ENCODE results near the gene VSIG1. TPM values are rescaled to one million over a fixed set of nuclear protein-coding genes. Genes with fewer than 3 reads are reported as not detected.

Gene VSIG1
- total RNA-seq = 100 to 1,000 TPM; 193 to 333 TPM
- 154 TPM for polyA plus RNA-seq (ENCODE audit: insufficient read depth, low read depth, low replicate concordance)
- long read RNA-seq, donor 1, partial matches to known transcripts = 0 of 1 reads
- long read RNA-seq, donor 1, other reads (novel, unspliced or antisense) = 0 of 1 reads
- long read RNA-seq, donor 2, partial matches to known transcripts = 0 of 2 reads
- long read RNA-seq, donor 2, other reads (novel, unspliced or antisense) = 0 of 2 reads

DNA sequence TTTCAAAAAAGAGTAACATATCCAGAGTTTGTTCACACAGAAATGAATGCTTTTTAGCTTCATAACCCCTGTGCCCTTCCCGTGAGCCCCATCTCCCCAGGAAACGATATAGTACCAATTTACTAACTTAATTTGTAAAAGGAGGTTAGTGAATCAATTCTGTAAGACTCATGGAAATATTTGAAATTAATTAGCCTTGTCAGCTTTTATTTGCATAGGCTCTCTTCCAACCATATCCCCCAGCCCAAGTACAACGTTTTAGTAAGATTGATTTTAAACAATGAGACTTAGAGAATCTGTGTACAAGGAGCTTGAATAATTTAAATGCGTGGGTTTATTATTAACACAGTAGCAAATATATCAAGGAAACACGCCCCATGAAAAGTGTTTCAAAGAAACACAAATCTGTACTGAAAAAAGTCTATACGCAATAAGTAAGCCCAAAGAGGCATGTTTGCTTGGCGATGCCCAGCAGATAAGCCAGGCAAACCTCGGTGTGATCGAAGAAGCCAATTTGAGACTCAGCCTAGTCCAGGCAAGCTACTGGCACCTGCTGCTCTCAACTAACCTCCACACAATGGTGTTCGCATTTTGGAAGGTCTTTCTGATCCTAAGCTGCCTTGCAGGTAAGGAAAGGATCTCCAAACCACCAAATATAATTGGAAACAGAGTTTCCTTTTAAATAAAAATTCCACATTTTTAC lies at the start of gene VSIG1:
Gene VSIG1 (plus strand): TSS at position 512 of the 703 bp plus-strand sequence. CDS start 66 bp downstream, at position 578.
- no peaks in the 10 kb centered on the region for H3K36me3 ChIP-seq (ENCODE audit: low read depth, missing control alignments)
- intact Hi-C loops (cut with DNase I; ENCODE audit: low total_unique reads) = no loop called here
- peak within 1 kb of the TSS in 1 of 2 donors; percentile 41 for H3K4me3 ChIP-seq

GRCh38 chrX:107996124-107996523 lies 48.7 kb upstream of the VSIG1 start:
- Histone ChIP-seq H3K27me3 (no peaks in the 10 kb centered on the region), H3K36me3 (ENCODE audit: low read depth, missing control alignments) (no peaks in the 10 kb centered on the region), H3K27ac (no peak overlapping the region), H3K9me3 (no peaks in the 10 kb centered on the region), H3K4me3 (no peak overlapping the region), H3K4me1 (no peaks in the 10 kb centered on the region)
- TF ChIP-seq, protein P1, sequence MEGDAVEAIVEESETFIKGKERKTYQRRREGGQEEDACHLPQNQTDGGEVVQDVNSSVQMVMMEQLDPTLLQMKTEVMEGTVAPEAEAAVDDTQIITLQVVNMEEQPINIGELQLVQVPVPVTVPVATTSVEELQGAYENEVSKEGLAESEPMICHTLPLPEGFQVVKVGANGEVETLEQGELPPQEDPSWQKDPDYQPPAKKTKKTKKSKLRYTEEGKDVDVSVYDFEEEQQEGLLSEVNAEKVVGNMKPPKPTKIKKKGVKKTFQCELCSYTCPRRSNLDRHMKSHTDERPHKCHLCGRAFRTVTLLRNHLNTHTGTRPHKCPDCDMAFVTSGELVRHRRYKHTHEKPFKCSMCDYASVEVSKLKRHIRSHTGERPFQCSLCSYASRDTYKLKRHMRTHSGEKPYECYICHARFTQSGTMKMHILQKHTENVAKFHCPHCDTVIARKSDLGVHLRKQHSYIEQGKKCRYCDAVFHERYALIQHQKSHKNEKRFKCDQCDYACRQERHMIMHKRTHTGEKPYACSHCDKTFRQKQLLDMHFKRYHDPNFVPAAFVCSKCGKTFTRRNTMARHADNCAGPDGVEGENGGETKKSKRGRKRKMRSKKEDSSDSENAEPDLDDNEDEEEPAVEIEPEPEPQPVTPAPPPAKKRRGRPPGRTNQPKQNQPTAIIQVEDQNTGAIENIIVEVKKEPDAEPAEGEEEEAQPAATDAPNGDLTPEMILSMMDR (IDR thresholded peaks at IDR 0.05) = no peak
- TF ChIP-seq POLR2A (IDR thresholded peaks at IDR 0.05) = no peak
- DNase-seq = no peak
- 88 to 90% methylated on average over 4 to 6 of the region's 6 CpGs for WGBS, 2 donors
- intact Hi-C loops (cut with DNase I; ENCODE audit: low total_unique reads) = no loop called here

More for the DNA sequence above, at the start of gene VSIG1:
- WGBS, 2 donors = 59 to 69% methylated on average over 10 of the region's 10 CpGs
- DNase-seq = peak; percentile 46
- no peaks in the 10 kb centered on the region for H3K27me3 ChIP-seq
- peak within 1 kb of the TSS in 1 of 2 donors; percentile 45 for H3K27ac ChIP-seq
- TF ChIP-seq, protein P1 (IDR thresholded peaks at IDR 0.05) = no peak
- TF ChIP-seq POLR2A (IDR thresholded peaks at IDR 0.05) = no peak
- H3K4me1 ChIP-seq = no peaks in the 10 kb centered on the region
- H3K9me3 ChIP-seq = no peaks in the 10 kb centered on the region

GRCh38 chrX:108000751-108001150 lies 44.1 kb upstream of the VSIG1 start:
- Histone ChIP-seq H3K4me3 (no peak overlapping the region), H3K9me3 (no peaks in the 10 kb centered on the region), H3K4me1 (no peaks in the 10 kb centered on the region), H3K27me3 (no peaks in the 10 kb centered on the region), H3K27ac (no peak overlapping the region), H3K36me3 (ENCODE audit: low read depth, missing control alignments) (no peaks in the 10 kb centered on the region)
- intact Hi-C loops (cut with DNase I; ENCODE audit: low total_unique reads) = no loop called here
- DNase-seq = no peak
- no peak for TF ChIP-seq POLR2A (IDR thresholded peaks at IDR 0.05)
- TF ChIP-seq, protein P1 (IDR thresholded peaks at IDR 0.05) = no peak
- WGBS, 2 donors = 71% methylated on average over 1 of the region's 2 CpGs; no CpG with 5 or more reads in 1 of the 2 donors

GRCh38 chrX:108001218-108001814 lies 43.5 kb upstream of the VSIG1 start:
- Histone ChIP-seq H3K9me3 (no peaks in the 10 kb centered on the region), H3K36me3 (ENCODE audit: low read depth, missing control alignments) (no peaks in the 10 kb centered on the region), H3K4me3 (no peak overlapping the region), H3K4me1 (no peaks in the 10 kb centered on the region), H3K27me3 (no peaks in the 10 kb centered on the region), H3K27ac (no peak overlapping the region)
- 36 to 47% methylated on average over 3 to 9 of the region's 11 CpGs for WGBS, 2 donors
- intact Hi-C loops (cut with DNase I; ENCODE audit: low total_unique reads) = no loop called here
- TF ChIP-seq POLR2A (IDR thresholded peaks at IDR 0.05) = no peak
- TF ChIP-seq, protein P1 (IDR thresholded peaks at IDR 0.05) = no peak
- DNase-seq = no peak
